ENCODE measurements around the gene SLC6A7.

Gene SLC6A7

GRCh38 chr5:150184990-150185912 lies 4.6 kb upstream of the SLC6A7 start:
- H3K27ac ChIP-seq: no peak overlapping the region
- no peak overlapping the region for H3K4me3 ChIP-seq

GRCh38 chr5:150186137-150186536 lies 3.7 kb upstream of the SLC6A7 start:
- Histone ChIP-seq H3K27ac (no peak overlapping the region), H3K4me3 (no peak overlapping the region)

DNA sequence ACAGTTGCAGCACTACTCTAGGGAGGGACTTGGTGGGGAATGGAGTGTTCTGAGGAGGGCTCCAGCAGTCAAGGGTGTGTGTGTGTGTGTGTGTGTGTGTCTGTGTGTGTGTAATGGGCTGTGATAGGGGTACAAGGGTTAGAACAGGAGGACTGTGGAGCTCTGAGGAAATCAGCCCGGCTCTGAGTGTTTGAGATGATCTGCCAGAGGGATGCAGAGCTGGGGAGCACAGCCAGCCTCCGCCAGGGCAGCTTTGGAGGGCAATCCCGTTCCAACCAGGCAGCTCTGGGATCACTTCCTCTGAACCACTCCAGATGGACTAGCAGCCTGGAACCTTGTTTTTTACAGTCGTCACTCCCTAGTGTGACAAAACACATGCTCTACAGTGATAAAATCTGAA lies 3.0 kb upstream of the SLC6A7 start:
- H3K4me3 ChIP-seq: no peak overlapping the region
- H3K27ac ChIP-seq: no peak overlapping the region

- Histone ChIP-seq H3K4me3 (no peak overlapping the region), H3K27ac (no peak overlapping the region)
Measured at GRCh38 chr5:150188146-150188842, 1.6 kb upstream of the SLC6A7 start.

DNA sequence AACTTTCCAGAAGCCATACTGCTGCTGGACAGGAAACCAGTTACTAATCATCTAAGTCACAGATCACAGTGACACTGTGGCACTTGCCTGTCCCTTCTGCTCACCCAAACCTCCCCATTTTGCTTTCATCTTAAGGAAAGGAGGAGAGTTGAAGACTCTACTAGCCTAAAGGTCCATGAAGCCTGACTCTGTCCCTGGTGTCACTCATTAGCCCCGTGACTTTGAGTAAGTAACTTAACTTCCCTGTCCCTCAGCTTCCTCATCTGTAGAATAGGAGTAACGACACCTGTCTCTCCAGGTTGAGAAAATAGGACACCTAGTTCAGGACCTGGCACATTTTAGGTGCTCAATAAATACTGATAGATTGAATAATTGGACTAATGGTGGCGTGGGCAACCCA lies 536 bp upstream of the SLC6A7 start:
- H3K27ac ChIP-seq: no peak overlapping the region

DNA sequence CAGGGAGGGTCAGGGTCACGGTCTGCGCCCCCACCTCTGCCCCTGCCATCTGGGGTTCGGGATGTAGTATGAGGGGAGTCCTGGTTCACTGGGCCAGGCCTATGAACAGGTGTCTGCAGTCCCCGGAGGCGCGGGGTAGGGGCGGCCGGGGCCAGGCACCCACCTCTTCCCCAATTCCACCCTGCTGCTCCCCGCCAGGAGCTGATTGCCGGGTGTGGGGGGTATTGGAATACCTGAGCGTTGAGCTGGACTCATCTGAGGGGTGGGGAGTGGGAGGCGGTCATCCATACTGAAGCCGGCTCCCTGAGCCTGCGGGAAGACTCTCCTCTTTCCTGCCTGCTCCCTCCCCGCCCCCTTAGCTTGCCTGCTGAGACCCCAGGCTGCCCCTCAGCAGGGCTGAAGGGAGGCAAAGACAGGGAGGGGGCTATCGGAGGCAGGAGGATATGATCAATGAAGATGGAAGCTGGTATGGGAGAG lies 679 bp downstream of the SLC6A7 start:
- Histone ChIP-seq H3K27ac (no peak overlapping the region), H3K4me3 (no peak overlapping the region)

More for the DNA sequence above, 536 bp upstream of the SLC6A7 start:
- H3K4me3 ChIP-seq: no peak overlapping the region

DNA sequence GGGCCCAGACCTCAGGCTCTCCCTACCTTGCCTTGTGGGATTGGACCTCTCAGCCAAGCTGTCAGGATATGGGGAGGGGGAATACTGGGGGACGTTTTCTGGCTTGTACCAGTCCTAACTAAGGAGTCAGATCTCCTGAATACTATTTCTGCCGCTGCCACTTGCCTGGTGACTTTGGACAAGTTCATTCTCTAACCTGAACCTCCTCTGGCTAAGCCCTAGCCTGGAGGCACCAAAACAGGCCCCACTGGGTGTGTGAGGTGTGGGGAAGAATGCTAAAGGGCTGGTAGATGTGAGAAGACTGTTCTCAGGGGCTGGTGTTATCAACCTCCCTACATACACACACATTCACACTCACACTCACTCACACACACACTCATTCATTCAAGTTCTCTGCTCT lies 1.1 kb downstream of the SLC6A7 start:
- Histone ChIP-seq H3K4me3 (no peak overlapping the region), H3K27ac (no peak overlapping the region)

DNA sequence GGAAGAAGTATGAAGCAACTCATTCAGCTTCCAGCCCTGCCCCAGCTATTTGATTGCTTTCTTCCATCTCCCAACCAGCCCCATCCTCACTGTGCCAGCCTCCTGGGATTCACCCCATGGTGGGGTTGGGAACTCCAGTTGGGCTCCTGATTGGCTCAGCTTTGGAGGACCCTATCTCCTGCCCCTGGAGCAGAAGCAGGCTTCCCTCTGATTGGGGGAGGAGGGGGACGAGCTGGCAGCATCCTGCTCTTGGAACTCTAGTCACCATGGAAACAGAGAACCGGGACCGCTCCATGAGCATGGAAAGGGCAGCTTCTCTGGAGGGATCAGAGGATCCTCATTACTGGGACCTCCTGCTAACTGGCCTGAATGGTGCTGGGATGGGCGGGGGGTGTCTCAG lies 2.6 kb downstream of the SLC6A7 start:
- Histone ChIP-seq H3K27ac (no peak overlapping the region), H3K4me3 (no peak overlapping the region)

DNA sequence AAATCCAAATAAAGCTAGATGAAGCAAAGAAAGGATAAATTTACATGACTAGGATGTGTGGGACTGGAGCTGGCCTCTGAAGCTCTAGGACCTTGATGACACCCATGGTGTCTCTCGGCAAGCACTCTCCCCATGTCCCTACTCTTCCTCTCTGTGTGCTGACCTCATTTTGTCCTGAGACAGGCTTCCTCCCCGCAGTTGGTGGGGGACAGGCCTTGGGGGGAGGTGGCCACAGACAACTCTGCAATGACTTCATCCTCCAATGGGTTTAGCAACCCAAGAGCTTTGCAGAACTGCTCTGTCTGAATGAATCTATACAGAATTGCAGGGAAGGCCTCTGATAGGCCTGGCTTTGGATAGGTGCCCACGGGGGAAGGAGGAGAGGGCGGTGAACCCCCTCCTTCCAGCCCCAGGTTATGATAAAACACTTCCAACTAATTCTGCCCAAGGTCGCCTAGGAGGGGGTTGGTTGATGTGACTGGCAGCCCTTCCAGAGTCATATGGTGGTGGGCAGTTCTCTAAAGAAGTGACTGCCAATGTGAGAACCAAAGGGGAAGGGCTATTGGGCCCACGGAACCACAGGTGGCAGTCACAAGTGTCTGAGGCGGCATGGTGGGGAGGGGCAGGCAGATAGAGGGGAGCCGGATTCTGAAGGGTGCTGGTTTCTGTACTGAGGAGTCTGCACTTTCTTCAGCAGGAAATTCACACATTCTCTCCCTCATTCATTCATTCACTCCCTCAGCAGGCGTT lies 6.0 kb downstream of the SLC6A7 start:
- H3K27ac ChIP-seq: no peak overlapping the region
- no peak overlapping the region for H3K4me3 ChIP-seq

GRCh38 chr5:150196514-150196913 lies 6.7 kb downstream of the SLC6A7 start:
- no peak overlapping the region for H3K4me3 ChIP-seq
- no peak overlapping the region for H3K27ac ChIP-seq

GRCh38 chr5:150196986-150197385 lies 7.1 kb downstream of the SLC6A7 start:
- no peak overlapping the region for H3K27ac ChIP-seq
- no peak overlapping the region for H3K4me3 ChIP-seq

DNA sequence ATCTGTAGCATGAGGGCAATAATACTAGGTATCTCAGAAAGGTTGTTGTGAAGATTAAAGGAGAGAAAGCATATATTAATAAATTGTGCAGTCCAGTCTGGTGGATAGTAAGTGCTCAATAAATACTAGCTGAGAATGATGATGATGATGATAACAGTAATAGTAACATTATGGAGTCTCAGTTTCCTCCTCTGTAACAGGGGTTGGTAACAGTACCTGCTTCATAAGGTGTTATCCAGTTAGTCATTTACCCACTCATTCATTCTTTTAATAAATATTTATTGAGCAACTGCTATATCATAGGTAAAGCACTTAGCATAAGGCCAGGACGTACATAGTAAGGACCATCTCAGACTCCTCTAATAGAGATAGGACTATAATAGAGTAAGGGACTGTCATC lies 7.6 kb downstream of the SLC6A7 start:
- no peak overlapping the region for H3K27ac ChIP-seq
- no peak overlapping the region for H3K4me3 ChIP-seq

DNA sequence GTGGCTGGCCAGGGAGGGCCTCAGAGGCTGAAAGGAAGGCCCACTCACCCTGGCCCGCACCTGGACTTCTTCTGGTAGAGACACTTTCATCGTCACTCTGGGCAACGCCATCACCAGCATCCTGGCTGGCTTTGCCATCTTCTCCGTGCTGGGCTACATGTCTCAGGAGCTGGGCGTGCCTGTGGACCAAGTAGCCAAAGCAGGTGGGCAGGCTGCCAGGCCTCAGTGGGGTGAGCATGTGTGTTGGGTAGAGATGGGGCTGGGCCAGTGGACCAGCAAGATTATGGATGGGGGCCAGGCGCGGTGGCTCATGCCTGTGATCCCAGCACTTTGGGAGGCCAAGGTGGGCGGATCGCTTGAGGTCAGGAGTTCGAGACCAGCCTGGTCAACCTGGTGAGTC lies 12.6 kb downstream of the SLC6A7 start:
- Histone ChIP-seq H3K27ac (no peak overlapping the region), H3K4me3 (no peak overlapping the region)

GRCh38 chr5:150203832-150204589 lies 14.1 kb downstream of the SLC6A7 start:
- H3K27ac ChIP-seq: no peak overlapping the region
- H3K4me3 ChIP-seq: no peak overlapping the region

DNA sequence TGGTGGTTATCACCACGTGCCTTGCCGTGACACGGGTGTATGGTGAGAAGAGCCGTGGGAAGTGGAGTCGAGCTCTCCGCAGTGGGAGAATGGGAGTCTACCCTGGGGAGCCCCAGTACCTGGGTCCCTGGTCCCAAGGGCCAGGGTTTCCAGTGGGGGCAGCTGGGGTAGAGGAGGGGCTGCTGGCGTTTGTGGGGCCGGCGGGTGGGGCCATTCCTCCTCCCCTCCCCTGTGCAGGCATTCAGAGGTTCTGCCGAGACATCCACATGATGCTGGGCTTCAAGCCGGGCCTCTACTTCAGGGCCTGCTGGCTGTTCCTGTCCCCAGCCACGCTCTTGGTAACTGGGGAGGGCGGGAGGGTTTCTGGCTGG lies 14.7 kb downstream of the SLC6A7 start:
- H3K4me3 ChIP-seq: no peak overlapping the region

GRCh38 chr5:150206098-150206778 lies 16.4 kb downstream of the SLC6A7 start:
- Histone ChIP-seq H3K4me3 (no peak overlapping the region), H3K27ac (no peak overlapping the region)

More for the DNA sequence above, 14.7 kb downstream of the SLC6A7 start:
- no peak overlapping the region for H3K27ac ChIP-seq

GRCh38 chr5:150206779-150207115 lies 16.9 kb downstream of the SLC6A7 start:
- Histone ChIP-seq H3K27ac (no peak overlapping the region), H3K4me3 (no peak overlapping the region)

DNA sequence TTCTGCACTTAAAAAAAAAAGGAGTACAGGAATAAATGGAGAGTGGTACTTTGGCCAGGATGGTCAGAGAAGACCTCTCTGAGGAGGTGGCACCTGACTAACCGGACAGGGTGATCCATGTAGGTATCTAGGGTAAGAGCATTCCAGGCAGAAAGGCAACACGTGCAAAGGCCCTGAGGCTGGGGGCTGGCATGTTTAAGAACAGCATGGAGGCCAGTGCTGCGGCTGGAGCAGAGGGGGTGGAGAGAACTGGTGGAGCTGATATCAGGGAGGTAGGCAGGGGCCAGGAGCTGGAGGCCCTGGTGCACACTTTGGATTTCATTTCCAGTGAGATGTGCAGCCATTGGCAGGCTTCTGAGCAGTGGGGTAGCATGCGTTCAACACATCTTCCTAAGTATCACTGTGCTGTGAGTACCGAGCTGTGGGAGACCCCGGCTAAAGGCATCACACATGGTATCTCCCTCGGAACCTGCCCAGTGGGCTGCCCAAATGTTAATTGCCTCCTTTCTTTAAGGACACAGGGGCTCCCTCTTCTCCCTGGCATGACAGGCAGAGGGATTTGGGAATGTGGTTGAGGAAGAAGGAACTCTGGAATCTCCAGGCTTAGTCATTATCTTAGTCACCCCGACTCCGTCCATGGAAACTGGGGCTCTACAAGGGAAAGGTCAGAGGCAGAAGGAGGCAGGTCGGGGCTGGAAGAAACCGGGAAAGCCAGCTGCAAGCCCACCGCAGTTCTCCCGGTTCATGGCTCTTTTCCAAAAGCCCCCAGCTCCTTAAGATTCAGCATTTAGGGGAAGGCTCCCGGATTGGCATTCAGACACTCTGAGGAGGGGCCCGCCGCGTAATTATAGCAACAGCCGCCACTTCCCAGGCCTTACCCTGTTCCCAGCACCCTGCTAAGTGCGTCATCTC lies 18.6 kb downstream of the SLC6A7 start:
- Histone ChIP-seq H3K27ac (peak overlapping the region in 15 of 21 experiments; percentile 34 to 74 (median 62)), H3K4me3 (no peak overlapping the region)

All from skin epidermis (tissue), 12 donors.